Transverse colon (tissue), 4 donors: ENCODE results near the gene PLK1. TPM values are rescaled to one million over a fixed set of nuclear protein-coding genes. Genes with fewer than 3 reads are reported as not detected.
A peak's percentile ranks its signal among the peaks of the same experiment; 100 is the strongest.

ENCODE experiments used
- DNase-seq: peaks from one replicate; pipeline ENCODE4 v3.0.0-alpha.2; 2019
- H3K27ac ChIP-seq, 4 donors: fragments of 200-600 bp; sonication (generic); 2 replicates each; pipeline ENCODE4 v1.5.1; 2016 to 2018; ENCODE audit warnings: inconsistent platforms in 4 of 4
- H3K27me3 ChIP-seq: fragments of 200-600 bp; sonication (generic); 2 replicates; pipeline ENCODE4 v1.5.1; 2017; ENCODE audit warnings: inconsistent platforms
- H3K36me3 ChIP-seq, 4 donors: fragments of 200-600 bp; sonication (generic); 2 replicates each; pipeline ENCODE4 v1.5.1; 2017 to 2019; ENCODE audit warnings: inconsistent platforms in 4 of 4
- H3K4me1 ChIP-seq, 4 donors: fragments of 200-600 bp; sonication (generic); 2 replicates each; pipeline ENCODE4 v1.5.1; 2017 to 2020; ENCODE audit warnings: inconsistent platforms in 4 of 4
- H3K4me3 ChIP-seq, 4 donors: fragments of 200-600 bp; sonication (generic); 1 replicate in 1 of 4; 2 replicates in 3 of 4; pipeline versions ENCODE4 v1.5.1 to v1.6.1; 2017 to 2019; ENCODE audit warnings: inconsistent platforms in 4 of 4
- H3K9me3 ChIP-seq, 2 donors: fragments of 200-600 bp; sonication (generic); 2 replicates each; pipeline ENCODE4 v1.5.1; 2017 to 2019; ENCODE audit warnings: inconsistent platforms in 2 of 2
- EP300 ChIP-seq: sonication (generic); formaldehyde crosslinking; IDR thresholded peaks from one replicate; pipeline ENCODE4 v1.6.1; 2017; ENCODE audit warnings: antibody characterized with exemption, low read depth
- POLR2A ChIP-seq: fragments of 450-650 bp; IDR thresholded peaks from one replicate; pipeline ENCODE4 v1.6.1; 2016; ENCODE audit warnings: antibody characterized with exemption, mild to moderate bottlenecking, moderate library complexity
- POLR2AphosphoS5 ChIP-seq, 3 donors: sonication (generic); formaldehyde crosslinking; IDR thresholded peaks; one replicate each; pipeline ENCODE4 v1.6.1; 2016; ENCODE audit warnings: antibody characterized with exemption in 3 of 3
- WGBS, 2 donors: methylation state at CpG; one replicate each; pipeline ENCODE4 v1.1.5; 2018; ENCODE audit warnings: low coverage in 1 of 2; 5-methylcytosine and 5-hydroxymethylcytosine counted together
- in situ Hi-C, 4 donors: fragments of 200-750 bp; cut with MboI; loops; one replicate each; pipeline versions ENCODE4 v1.15.0 to v1.15.1; 2017; ENCODE audit warnings: low sequenced_read_pairs in 3 of 4, low pct_ligation_motif_present in 1 of 4, low pct_unique_long_range_greater_than_20kb in 1 of 4
- intact Hi-C: fragments of 100-400 bp; cut with DNase I; formaldehyde crosslinking; loops from one replicate; pipeline ENCODE4 v1.15.1; 2023; ENCODE audit warnings: low total_unique reads
- total RNA-seq, 4 donors: library from RNA; depleted of rRNA; stranded (reverse); fragments of >200 nt; gene quantifications; one replicate each; pipeline ENCODE4 v1.1.0, GENCODE V29; 2016
- TF ChIP-seq, protein P1 (sequence below), 5 experiments: fragments of 200-600 bp in 3 of 5; fragments of 450-650 bp in 2 of 5; sonication (generic) in 3 of 5; IDR thresholded peaks; 1 replicate in 2 of 5; 2 replicates in 3 of 5; pipeline ENCODE4 v1.5.1; 2016 to 2017; ENCODE audit warnings: antibody characterized with exemption in 5 of 5, inconsistent platforms in 3 of 5, mild to moderate bottlenecking in 2 of 5, moderate library complexity in 1 of 5

PLK1 gene
- total RNA-seq, 4 donors from 2014 or later = 1.5 to 20.1 (median 4.3) TPM

DNA sequence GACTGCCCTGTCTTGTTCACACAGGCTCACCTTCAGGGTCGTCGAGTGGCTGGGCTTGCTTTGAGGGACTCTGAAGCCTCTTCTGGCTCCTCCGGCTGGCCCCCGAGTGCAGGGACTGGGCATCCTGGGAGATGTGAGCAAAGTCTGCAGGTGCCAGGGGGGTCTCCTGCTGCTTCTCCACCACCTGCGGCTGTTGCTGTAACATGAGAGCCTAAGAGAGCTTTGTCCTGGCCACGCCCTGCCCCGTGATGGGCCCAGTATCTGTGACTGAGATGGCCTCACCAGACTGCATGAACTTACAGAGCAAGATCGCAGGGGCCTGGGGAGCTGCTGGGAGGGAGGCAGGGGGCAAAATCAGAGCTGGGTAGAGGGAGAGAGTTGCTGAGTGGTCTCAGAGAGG lies 21.8 kb downstream of the PLK1 start:
- DNase-seq = peak; percentile 56
- H3K4me3 ChIP-seq = no peak overlapping the region
- intact Hi-C loops (no loop called here), in situ Hi-C loops (no loop called here)
- TF ChIP-seq POLR2A (no peak), EP300 (no peak), POLR2AphosphoS5 (IDR thresholded peaks at IDR 0.05) (no peak)
- TF ChIP-seq, protein P1, sequence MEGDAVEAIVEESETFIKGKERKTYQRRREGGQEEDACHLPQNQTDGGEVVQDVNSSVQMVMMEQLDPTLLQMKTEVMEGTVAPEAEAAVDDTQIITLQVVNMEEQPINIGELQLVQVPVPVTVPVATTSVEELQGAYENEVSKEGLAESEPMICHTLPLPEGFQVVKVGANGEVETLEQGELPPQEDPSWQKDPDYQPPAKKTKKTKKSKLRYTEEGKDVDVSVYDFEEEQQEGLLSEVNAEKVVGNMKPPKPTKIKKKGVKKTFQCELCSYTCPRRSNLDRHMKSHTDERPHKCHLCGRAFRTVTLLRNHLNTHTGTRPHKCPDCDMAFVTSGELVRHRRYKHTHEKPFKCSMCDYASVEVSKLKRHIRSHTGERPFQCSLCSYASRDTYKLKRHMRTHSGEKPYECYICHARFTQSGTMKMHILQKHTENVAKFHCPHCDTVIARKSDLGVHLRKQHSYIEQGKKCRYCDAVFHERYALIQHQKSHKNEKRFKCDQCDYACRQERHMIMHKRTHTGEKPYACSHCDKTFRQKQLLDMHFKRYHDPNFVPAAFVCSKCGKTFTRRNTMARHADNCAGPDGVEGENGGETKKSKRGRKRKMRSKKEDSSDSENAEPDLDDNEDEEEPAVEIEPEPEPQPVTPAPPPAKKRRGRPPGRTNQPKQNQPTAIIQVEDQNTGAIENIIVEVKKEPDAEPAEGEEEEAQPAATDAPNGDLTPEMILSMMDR (IDR thresholded peaks at IDR 0.05) = no peak
- H3K36me3 ChIP-seq = peaks cover 0 to 6% (median 0%) of the 10 kb centered on the region in 4 donors
- H3K9me3 ChIP-seq = no peaks in the 10 kb centered on the region
- 40 to 45% methylated on average over 1 to 8 of the region's 8 CpGs for whole genome bisulfite sequencing, 2 donors
- H3K27me3 ChIP-seq = no peaks in the 10 kb centered on the region
- peak overlapping the region; percentile 77 to 86 (median 82) for H3K27ac ChIP-seq
- peaks cover 0 to 8% (median 3%) of the 10 kb centered on the region in 4 donors for H3K4me1 ChIP-seq

DNA sequence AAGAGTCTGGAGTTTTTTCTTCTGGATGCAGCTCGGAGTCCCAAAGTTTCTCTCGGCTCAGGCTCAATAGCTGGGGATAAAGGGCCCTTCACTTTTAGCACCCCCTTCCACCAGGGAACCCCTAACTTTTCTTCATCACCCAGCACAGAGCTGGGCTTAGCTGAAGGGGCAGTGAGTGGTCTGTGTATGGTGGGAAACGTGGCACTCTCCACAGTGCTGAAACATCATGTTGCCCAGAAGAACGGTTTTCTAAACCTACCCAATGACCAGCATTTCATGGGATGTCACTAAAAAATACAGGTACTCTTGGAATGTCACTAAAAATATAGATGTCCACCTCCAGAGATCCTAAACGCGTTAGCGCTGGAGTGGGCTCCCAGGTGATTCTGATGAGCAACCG lies 22.4 kb downstream of the PLK1 start:
- 78 to 89% methylated on average over 6 to 8 of the region's 8 CpGs for WGBS, 2 donors
- Histone ChIP-seq H3K27me3 (no peaks in the 10 kb centered on the region), H3K4me3 (no peak overlapping the region), H3K27ac (peak overlapping the region in 3 of 4 donors; percentile 77 to 86 (median 83)), H3K4me1 (peaks cover 0 to 8% (median 3%) of the 10 kb centered on the region in 4 donors), H3K36me3 (peaks cover 0 to 6% (median 0%) of the 10 kb centered on the region in 4 donors), H3K9me3 (no peaks in the 10 kb centered on the region)
- TF ChIP-seq EP300 = no peak
- TF ChIP-seq, protein P1 (IDR thresholded peaks at IDR 0.05) = no peak
- no peak for TF ChIP-seq POLR2A
- TF ChIP-seq POLR2AphosphoS5 (IDR thresholded peaks at IDR 0.05) = no peak
- intact Hi-C loops (no loop called here), in situ Hi-C loops (no loop called here)
- DNase-seq = no peak

DNA sequence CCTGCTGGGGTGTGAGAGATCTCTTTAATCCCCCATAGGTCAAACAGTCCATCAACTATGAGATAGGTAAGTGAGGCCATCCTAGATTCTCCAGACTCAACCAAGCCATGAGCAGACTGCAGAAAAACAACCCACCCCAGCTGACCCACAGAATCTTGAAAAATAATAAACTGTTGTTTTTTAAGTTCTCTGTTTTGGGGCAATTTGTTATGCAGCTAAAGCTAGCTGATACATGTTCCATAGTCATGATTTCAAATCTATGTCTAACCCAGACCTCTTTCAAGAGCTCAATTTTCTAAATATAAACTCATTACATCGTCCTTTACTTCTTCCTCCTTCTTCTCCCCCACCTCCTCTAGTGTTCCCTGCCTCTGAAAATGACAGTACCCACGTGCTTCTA lies 24.3 kb downstream of the PLK1 start:
- in situ Hi-C loops (no loop called here), intact Hi-C loops (no loop called here)
- TF ChIP-seq POLR2AphosphoS5 (IDR thresholded peaks at IDR 0.05) (no peak), POLR2A (no peak), EP300 (no peak)
- TF ChIP-seq, protein P1 (IDR thresholded peaks at IDR 0.05) = no peak
- Histone ChIP-seq H3K27me3 (no peaks in the 10 kb centered on the region), H3K9me3 (no peaks in the 10 kb centered on the region), H3K4me3 (no peak overlapping the region), H3K27ac (no peak overlapping the region), H3K36me3 (peaks cover 0 to 6% (median 0%) of the 10 kb centered on the region in 4 donors), H3K4me1 (peaks cover 0 to 8% (median 3%) of the 10 kb centered on the region in 4 donors)
- 66 to 73% methylated on average over 2 of the region's 2 CpGs for WGBS, 2 donors
- DNase-seq = no peak

DNA sequence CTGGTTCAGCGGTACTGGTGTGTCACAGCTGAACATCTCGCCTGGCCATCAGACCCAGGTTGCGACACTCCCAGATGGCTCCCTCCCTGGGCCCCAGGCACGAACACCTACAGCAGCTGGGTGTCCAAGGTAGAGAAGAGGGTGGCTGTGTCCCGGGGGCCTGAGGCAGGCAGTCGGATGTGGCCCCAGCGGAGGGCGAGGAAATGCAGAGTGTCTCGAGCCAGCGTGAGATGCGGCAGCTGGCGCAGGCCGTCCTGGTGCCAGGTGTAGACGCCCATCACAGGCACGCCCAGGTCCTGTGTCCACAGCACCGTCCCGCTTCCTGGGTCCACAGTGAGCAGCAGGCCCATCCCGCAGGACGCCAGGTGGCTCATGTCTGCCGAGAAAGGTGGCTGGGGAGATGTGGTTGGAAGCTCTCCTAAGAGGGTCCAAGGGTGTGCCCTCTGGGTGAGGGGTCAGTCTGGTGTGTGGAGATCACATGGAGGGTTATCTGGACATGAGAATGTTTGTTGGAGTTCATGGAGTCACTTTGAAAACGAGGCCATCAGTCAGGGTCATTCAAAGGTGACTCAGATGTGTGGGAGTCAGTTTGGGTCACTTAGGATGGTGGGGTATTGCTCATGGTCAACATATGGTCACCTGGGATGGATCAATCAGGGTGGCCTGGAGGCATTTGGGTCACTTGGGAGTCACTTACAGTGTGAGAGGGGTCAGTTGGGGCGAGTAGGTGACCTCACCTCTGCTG lies 26.3 kb downstream of the PLK1 start:
- intact Hi-C loops (no loop called here), in situ Hi-C loops (no loop called here)
- DNase-seq = no peak
- Histone ChIP-seq H3K27ac (no peak overlapping the region), H3K4me1 (no peaks in the 10 kb centered on the region), H3K4me3 (no peak overlapping the region), H3K9me3 (no peaks in the 10 kb centered on the region), H3K36me3 (peaks cover 0 to 6% (median 0%) of the 10 kb centered on the region in 4 donors), H3K27me3 (no peaks in the 10 kb centered on the region)
- 52 to 85% methylated on average over 2 to 22 of the region's 22 CpGs for WGBS, 2 donors
- TF ChIP-seq POLR2A = peak; percentile 8
- TF ChIP-seq, protein P1 (IDR thresholded peaks at IDR 0.05) = no peak
